Fibroblast of pulmonary artery (primary cell): Measurements from ENCODE around the gene EEF1AKMT1.
"Not testable (repeated sequence)": the region's sequence is repeated elsewhere in the genome, so short reads cannot be mapped to it uniquely, and the experiment has no call there.

Source experiments
- DNase-seq: peaks from one replicate; pipeline ENCODE4 v3.0.0-alpha.2; 2010; ENCODE audit warnings: low read depth
- H3K4me3 ChIP-seq: replicated peaks from 2 replicates; pipeline ENCODE4 v1.5.1; 2011; ENCODE audit warnings: low read depth, mild to moderate bottlenecking, control low read depth, low read length, moderate library complexity
- CTCF ChIP-seq: IDR thresholded peaks from 2 replicates; pipeline ENCODE4 v1.5.1; 2011; ENCODE audit warnings: mild to moderate bottlenecking, control low read depth, low read length, inconsistent platforms; ENCODE audit errors: missing control alignments

EEF1AKMT1 gene

GRCh38 chr13:20685092-20685491 is 88.7 kb downstream of the EEF1AKMT1 start:
- TF ChIP-seq CTCF = no peak
- H3K4me3 ChIP-seq = no peak overlapping the region
- DNase-seq = no peak

GRCh38 chr13:20684546-20684945 is 89.2 kb downstream of the EEF1AKMT1 start:
- no peak overlapping the region for H3K4me3 ChIP-seq
- peak; percentile 61 for DNase-seq
- TF ChIP-seq CTCF = no peak

GRCh38 chr13:20684041-20684440 is 89.7 kb downstream of the EEF1AKMT1 start:
- H3K4me3 ChIP-seq = no peak overlapping the region
- no peak for DNase-seq
- no peak for TF ChIP-seq CTCF

- no peak for DNase-seq
- TF ChIP-seq CTCF = no peak
- no peak overlapping the region for H3K4me3 ChIP-seq
Observed at GRCh38 chr13:20682061-20682460, 91.7 kb downstream of the EEF1AKMT1 start.

- peak; percentile 40 for DNase-seq
Observed at GRCh38 chr13:20681481-20681880, 92.3 kb downstream of the EEF1AKMT1 start.

GRCh38 chr13:20680416-20681080 is 93.2 kb downstream of the EEF1AKMT1 start:
- no peak overlapping the region for H3K4me3 ChIP-seq
- no peak for TF ChIP-seq CTCF
- no peak for DNase-seq

More at GRCh38 chr13:20681481-20681880, 92.3 kb downstream of the EEF1AKMT1 start:
- H3K4me3 ChIP-seq = not testable (repeated sequence)

GRCh38 chr13:20679879-20680278 is 93.9 kb downstream of the EEF1AKMT1 start:
- no peak overlapping the region for H3K4me3 ChIP-seq
- DNase-seq = no peak
- no peak for TF ChIP-seq CTCF
